GM19099 (cell line): ENCODE results near the gene ATP1A4.
A peak's percentile ranks its signal among the peaks of the same experiment; 100 is the strongest.

Source experiments
- POLR2A ChIP-seq: IDR thresholded peaks from 3 replicates; pipeline ENCODE4 v1.6.1; 2011; ENCODE audit warnings: low read depth; ENCODE audit not compliant: insufficient read length; ENCODE audit errors: extremely low read depth

The ATP1A4 gene

DNA sequence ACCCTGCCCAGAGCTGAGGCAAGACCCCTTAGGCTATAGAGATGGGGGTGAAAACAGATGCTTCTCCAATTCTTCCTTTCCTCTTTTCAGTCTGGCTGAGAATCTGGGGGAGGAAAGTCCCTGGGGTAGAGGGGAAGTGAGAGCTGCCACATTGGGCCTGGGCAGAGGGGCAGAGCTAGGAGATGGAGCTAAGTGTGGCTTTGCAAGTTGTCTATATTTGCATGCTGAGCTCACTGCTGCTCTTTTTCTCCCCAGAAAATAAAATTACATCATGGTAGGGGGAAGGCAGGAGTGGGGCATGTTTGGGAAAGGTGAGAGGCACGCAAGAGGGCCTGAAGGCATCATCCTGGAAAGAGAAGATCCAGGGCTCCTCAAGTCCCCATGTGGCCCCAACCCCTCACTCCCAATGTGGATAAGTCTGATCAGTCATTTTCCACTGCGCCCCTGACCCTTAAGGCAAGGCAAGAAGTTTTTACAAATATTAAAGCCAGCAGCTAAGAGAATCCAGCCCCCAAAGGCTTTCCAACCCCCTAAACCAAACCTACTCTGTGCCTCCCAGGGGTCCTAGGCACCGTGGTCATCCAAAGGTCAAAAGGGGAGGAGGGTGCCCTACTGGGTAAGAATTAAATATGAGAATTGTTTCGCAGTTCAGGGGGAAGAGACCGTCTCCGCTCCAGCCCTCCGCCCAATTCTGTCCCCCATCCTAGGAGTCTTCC lies 53.3 kb downstream of the ATP1A4 start:
- TF ChIP-seq POLR2A, result no peak

DNA sequence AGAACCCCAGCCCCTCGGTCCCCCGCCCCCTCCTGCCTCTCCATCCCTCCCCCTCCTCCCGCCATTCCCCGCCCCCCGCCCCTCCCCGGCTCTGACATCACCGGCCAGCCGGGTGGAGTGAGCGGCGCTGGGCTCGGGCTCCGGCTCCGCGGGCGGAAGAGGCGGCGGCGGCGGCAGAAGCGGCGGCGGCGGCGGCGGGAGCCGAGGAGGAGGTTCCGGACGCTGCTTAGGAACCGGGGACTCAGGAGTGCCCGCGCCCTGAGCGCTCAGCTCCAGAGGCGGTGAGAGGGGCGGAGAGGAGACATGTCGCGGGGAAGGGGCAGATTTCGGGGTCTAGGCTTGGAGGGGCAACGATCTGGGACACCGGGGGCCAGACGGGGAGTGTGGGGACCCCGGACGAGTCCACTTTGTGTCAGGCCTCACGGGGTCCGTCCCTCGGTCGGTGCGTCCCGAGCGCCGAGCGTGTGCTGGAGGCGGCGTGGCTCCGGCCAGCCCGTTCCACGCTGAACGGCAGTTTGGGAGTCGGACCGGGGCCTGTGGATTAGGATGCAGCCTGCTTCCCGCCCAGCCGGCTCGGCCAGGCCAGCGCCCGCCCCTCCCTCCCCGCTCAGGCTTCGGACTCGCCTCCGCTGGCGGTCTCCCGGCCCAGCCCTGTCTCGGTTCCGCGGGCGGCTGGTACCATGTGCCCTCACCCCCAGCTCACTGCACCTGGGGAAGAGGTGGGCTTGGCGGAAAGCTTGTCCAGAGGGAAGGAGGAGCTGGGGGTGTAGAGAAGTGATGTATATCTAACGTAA lies 54.0 kb downstream of the ATP1A4 start, which contains the start of gene PEA15:
Gene PEA15, plus strand, starts transcription at position 143 of the 794 bp plus-strand sequence. CDS start 6,161 bp downstream, outside the sequence.
- peak; percentile 67 for TF ChIP-seq POLR2A

DNA sequence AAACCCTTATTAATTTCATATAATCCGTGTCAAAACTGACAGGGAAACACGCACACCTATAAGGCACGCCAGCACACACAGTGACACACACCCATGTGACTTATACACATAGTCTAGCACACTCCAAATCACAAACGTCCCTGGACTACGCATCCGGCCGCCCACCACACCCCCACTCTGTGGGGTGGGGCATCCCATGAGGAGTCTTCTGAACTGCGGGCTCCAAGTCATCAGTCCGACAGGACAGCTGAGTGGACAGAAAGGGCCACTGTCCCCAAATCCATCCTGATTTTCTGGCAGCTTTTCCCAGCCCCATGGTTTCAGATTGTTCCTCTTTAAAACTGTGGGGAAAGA lies 54.6 kb downstream of the ATP1A4 start:
- TF ChIP-seq POLR2A, result no peak

DNA sequence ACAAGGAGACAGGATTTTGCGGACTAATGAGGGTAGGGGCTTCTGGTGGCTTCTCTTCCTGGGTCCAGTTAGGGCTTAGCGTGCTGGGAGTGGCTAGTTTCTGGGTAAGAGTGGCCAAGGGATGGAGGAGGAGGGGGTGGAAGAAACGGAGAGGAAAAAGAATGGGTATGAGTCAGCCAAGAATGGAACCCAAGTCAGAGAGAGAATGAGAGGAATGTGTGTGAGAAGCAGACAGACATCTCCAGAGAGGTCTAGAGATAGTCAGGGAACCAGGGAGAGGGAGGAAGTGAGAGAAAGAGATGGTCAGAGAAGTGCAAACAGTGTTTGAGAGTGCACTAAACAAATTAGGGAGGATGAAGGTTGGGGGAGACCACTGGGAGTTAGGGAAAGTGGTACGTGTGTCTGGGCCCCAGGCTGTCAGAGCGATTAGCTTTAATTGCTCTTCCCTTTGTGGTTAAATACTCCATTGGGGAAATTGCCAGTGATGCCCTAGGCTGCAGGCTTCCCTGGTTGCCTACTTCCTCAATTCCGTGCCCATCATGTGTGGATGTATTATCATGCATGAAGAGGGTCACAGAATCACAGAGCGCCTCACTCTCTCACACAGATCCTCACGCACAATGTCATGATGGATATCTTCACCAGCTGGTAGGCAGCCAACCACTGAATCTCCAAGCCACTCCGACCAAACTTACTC lies 55.2 kb downstream of the ATP1A4 start:
- TF ChIP-seq POLR2A, result no peak

DNA sequence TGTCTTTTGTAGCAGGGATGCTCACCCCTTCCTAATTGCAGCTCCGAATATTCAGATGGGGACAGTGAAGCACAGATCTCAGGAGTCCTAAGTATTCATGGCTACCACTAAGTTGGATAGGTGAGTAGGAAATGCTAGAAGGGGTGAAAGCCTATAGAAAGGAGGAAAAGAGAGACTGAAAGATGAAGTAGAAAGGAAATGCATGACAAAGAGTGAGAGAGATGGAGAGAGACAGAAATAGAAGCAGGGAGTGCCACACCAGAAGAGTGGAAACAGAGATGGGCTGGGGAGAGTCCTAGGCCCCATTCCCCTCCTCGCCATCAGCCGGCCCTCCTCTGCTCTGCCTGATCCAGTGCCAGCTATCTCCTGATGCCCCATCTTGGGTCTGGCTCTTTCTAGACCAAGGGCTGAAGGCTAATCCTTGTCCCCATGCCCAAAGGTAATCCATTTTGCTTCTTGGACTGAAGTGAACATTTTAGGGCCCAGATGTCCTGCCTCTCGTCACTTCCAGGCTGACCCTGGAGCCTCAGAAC lies 55.8 kb downstream of the ATP1A4 start:
- no peak for TF ChIP-seq POLR2A

DNA sequence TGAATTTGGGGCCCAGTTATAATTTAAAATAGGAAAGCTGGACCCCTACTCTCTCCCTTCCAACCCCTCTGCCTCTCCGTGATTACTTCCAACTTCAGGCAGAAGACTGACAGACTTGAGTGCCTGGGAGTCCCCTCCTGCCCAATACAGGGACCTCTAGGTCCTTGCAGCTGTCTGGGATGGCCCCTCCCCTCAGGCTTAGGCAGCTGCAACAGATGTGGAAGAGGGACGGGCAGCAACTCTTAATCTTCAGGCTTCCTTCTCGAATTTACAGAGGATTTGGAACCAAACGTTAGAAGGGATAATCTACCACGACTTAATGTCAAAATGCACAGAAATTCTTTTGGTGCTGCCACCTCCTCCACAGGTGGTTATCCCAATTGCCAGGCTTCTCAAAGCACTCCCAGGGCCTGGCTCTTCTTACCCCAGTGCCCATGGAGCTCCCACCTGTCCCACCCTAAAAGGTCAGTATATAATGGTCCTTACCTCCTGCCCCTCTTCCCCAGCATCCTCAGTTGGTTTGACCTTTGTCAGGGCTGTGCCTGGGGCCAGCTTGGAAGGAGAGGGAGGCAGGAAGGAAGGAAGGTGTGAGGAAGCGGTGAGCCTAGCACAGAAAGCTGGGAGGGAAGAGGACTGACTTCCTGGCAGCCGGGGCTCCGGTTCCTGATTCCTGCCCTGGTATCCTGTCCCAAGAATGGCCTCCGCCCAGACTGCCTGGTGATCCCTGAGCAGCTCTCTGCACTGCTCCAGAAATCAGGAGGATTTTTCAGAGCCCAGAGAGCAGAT lies 56.6 kb downstream of the ATP1A4 start:
- TF ChIP-seq POLR2A, result no peak

DNA sequence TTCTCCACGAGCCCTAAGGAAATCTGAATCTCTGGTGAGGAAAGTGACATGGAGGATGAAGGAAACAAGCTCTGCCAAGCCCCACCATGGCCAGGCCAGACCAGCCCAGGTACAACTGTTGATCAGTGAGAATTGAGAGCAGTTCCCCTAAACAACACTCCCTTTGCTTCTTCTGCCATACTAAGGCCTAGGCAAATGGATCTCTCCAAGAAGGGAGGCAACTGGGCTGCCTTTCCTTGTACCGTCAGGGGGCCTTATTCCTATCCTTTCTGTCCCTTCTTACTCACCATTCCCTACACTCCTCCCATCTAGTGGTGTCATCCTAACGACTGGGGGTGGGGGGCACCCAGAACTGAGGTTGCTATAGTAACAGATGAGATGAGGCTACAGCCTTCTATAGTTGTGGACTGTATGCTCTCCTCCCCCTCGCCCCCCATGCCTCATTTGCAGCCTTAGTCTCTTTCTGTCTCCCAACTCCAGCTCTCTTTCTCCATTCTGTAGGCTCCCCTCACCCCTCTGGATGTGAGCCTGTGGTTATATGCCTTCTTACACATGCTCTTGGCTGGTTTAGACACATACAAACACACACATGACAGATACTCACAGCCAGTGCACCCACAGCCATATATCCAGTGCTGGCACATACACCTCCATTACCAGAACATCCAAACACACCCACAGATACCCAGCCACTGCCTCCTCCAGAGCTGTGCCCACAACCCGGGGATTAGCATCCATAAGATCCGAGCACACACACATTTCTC lies 57.3 kb downstream of the ATP1A4 start:
- no peak for TF ChIP-seq POLR2A

DNA sequence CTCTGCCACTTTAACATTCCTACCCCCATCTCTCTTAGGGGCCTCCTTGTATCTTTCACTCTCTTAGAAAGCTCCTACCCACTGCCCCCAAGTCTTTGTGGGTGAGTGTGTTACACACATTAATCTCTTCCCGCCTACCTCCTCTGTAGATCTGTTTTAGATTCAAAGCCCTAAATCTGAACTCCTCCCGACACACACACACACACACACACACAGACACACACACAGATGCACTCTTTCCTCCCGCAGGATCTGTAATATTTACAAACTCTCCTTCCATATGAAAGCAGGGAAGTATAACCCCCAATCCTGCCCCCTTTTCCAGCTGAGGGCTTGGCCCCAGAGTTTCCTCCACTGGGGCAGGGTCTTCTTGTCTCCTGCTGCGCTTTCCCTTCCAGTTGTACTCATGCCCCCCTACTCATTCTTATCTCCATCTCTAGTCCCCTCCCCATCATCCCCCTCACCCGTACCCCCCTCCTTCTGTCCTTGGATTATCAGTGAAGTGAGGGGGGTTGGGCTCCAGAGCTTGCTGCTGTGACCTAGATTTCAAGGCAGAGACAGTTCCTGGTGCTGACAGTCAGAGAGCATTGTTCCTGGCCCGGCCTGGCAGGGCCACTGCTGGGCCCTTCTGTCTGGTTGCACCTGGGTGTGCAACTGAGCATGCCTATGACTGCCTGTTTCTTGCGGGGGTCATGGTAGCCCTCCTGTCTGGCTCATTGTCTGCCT lies 58.1 kb downstream of the ATP1A4 start:
- TF ChIP-seq POLR2A, result no peak

DNA sequence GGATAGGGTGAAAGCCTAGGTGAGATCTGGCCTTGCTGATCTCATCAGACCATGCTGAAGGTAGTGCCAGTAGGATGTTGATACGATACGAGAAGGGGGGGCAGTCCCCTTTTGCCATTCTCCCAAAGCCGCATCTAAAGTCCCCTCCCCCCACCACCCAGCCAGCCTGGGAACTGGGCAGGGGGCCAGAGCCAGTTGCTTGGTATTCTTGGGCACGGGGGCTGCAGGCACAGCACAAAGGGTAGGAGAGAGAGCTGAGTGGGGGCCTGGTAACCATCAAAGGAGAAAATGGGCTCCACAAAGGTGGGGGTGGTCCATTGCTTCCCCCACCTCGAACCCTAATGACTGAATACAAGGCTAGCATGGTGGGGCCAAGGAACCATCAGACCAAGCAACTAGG lies 59.2 kb downstream of the ATP1A4 start:
- TF ChIP-seq POLR2A, result no peak

DNA sequence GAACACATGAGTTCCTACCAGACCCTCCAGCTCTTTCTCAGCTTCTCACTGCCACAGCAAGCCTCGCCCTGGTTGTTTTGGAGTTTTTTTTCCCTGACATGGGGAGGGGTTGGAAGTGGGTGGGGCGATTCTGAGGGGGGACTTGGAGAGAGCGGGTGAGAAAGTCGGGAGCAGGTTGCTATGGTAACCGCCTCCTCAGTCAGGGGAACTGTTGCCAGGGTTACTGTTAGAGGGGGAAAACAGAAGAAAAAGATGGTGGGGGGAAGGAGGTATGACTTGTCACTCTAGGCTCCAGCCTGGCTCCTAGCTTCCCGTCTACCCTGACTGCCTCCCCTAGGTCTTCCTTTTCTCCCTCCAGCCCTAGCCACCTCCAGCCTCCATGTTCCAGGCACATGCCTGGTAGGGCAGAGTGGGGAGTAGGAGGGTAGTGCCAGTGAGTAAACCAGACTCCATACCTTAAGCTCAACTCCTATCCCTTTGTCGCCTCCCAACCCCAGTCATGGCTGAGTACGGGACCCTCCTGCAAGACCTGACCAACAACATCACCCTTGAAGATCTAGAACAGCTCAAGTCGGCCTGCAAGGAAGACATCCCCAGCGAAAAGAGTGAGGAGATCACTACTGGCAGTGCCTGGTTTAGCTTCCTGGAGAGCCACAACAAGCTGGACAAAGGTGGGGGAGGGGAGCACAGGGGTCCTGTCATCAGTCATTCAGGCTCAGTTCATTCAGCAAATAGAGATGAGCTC lies 59.8 kb downstream of the ATP1A4 start:
- TF ChIP-seq POLR2A, result peak; percentile 12

DNA sequence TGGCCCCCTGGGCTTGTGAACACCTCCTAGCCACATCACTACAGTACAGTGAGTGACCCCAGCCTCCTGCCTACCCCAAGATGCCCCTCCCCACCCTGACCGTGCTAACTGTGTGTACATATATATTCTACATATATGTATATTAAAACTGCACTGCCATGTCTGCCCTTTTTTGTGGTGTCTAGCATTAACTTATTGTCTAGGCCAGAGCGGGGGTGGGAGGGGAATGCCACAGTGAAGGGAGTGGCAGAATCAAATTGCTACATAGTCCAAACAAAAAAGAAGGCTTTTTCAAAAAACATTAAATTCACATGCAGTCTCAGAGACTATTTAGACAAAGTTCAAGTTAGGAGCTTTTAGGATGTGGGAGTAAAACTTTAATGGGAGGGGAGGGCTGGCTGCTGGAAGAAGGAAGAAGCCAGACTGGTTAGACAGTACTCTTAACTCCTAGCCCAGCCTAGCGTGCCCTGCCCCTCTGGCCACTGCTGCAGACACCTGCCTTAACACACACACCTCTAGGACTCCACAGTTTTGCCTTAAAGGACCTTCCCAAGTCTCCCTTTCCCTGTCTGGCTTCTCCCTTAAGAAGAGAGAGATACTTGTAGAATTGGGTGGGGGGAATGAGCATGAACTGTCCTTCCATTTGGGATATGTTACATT lies 63.2 kb downstream of the ATP1A4 start:
- no peak for TF ChIP-seq POLR2A

DNA sequence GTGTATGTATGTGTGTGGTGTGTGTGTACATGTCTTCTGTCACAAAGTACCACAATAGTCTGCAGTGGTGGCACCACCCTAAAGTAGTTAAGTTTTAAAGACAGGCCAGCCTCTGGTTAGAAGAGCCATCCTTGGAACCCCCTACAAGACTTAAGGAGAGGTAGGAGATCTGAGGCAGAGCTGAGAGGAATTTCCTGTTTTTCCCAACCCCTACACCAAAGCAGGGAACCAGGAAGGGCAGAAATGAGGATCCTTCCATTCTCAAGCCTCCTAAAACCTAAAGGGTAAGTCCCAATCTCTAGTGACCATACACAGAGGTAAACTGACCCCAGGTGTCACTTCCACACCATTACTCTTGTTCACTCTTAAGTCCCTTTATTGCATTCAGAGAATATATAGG lies 64.9 kb downstream of the ATP1A4 start:
- TF ChIP-seq POLR2A, result no peak

DNA sequence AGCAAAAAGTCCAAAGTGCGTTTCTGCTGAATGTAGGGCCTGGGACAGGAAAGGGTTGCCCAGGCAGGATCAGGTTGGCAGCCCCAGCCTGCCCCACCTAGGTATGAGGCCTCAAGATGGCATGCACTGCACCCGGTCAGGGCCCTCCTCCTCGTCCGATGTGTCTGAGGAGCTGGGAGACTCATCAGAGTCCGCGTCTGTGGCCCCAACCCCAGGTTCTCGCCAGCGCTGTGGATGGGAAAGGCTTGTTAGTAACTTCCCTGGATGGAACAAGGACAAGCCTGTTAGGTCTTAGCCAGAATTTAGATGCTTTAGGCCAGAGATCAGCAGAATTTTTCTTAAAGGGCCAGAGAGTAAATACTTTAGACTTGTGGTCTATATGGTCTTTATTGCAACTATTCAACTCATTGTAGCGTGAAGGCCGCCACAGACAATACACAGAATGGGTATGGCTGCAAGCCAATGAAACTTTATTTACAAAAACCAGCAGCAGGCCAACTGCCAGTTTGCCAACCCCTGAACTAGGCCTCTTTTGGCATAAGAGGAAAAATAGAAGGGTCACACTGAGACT lies 66.2 kb downstream of the ATP1A4 start:
- TF ChIP-seq POLR2A, result no peak
